MCF 10A (cell line): Measurements from ENCODE around the gene SEC22C. TPM values are rescaled to one million over a fixed set of nuclear protein-coding genes. Genes with fewer than 3 reads are reported as not detected.

Source experiments
- BruUV-seq: library from RNA; stranded (reverse); fragments of 400-500 nt; replicated peaks from 2 replicates; lab custom pipeline; 2021; lab: Mats Ljungman, UMichigan
- CTCF ChIA-PET: fragments of 300-600 bp; sonication (Branson Sonifier 250); formaldehyde crosslinking; extraction: SDS; loops from one replicate; lab custom pipeline; 2021; ENCODE audit warnings: antibody characterized with exemption, inconsistent platforms; lab: Yijun Ruan, JAX
- POLR2A ChIA-PET: fragments of 300-600, 350-650 bp; sonication (Branson Sonifier 250); formaldehyde crosslinking; extraction: SDS; loops from one replicate; lab custom pipeline; 2020; ENCODE audit warnings: antibody characterized with exemption, inconsistent platforms; lab: Yijun Ruan, JAX
- DNase-seq: peaks from one replicate; pipeline ENCODE4 v3.0.0-alpha.2; 2018; ENCODE audit not compliant: unreplicated experiment
- H3K27ac Mint-ChIP-seq: one replicate; pipeline ENCODE4 v1.8.0; 2022; ENCODE audit warnings: mild to moderate bottlenecking, low read depth, mixed read lengths; ENCODE audit not compliant: unreplicated experiment
- H3K27me3 Mint-ChIP-seq: one replicate; pipeline ENCODE4 v1.8.0; 2022; ENCODE audit warnings: mixed read lengths; ENCODE audit not compliant: insufficient read depth, unreplicated experiment
- H3K36me3 Mint-ChIP-seq: one replicate; pipeline ENCODE4 v1.8.0; 2022; ENCODE audit warnings: mild to moderate bottlenecking, moderate library complexity, mixed read lengths; ENCODE audit not compliant: insufficient read depth, unreplicated experiment
- H3K4me1 Mint-ChIP-seq: one replicate; pipeline ENCODE4 v1.8.0; 2022; ENCODE audit warnings: mixed read lengths; ENCODE audit not compliant: insufficient read depth, unreplicated experiment
- H3K4me3 Mint-ChIP-seq: one replicate; pipeline ENCODE4 v1.8.0; 2022; ENCODE audit warnings: mild to moderate bottlenecking, moderate library complexity, mixed read lengths; ENCODE audit not compliant: unreplicated experiment
- H3K9me3 Mint-ChIP-seq: one replicate; pipeline ENCODE4 v1.8.0; 2022; ENCODE audit warnings: mixed read lengths; ENCODE audit not compliant: unreplicated experiment
- intact Hi-C: fragments of 100-400 bp; cut with micrococcal nuclease; formaldehyde crosslinking; loops from 2 replicates; pipeline ENCODE4 v1.14.1; 2022
- total RNA-seq: library from RNA; stranded (reverse); gene quantifications from 2 replicates; pipeline ENCODE4 v1.2.3, GENCODE V29; 2022
- TF ChIP-seq, protein P1 (sequence below): fragments of 200-600 bp; IDR thresholded peaks from one replicate; pipeline ENCODE4 v1.8.0; 2022; ENCODE audit warnings: antibody characterized with exemption, mild to moderate bottlenecking; ENCODE audit not compliant: unreplicated experiment

SEC22C gene
- total RNA-seq, 1 experiment from 2014 or later: 55.7 TPM

DNA sequence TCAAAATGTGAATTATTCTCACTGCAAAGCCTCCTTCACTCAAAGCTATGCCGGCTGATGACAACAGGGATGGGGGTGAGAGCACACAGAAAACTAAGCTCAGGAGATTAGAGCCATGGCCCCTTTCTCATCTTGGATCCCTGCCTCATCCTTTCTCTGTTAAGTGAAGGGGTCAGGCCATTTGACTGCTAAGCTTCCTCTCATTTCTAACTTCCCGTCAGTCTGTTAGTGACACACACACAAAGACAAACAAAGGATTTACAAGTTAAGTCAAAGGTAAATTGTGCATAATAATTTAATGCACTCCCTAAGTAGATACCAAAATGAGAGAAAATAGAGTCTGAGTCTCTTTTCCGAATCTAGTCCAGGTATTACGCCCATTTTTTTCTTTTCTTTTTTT is 10.0 kb upstream of the SEC22C start:
- ChIA-PET POLR2A (interaction anchor here (1.3 to 3.9 kb wide), 3 partner anchors 10 to 58 kb away, joined by 3 to 94 read pairs (median 56); partner anchors contain the start of genes NKTR and SEC22C), CTCF (interaction anchor here (0.6 to 3.0 kb wide), 7 partner anchors 10 to 153 kb away, joined by 3 to 11 read pairs (median 6); partner anchors contain the start of gene SEC22C)
- intact Hi-C loops: no loop called here
- TSS peak; percentile 53 for BruUV-seq
- H3K4me1 Mint-ChIP-seq: peaks cover 14% of the 10 kb centered on the region
- no peak overlapping the region for H3K27ac Mint-ChIP-seq
- no peaks in the 10 kb centered on the region for H3K27me3 Mint-ChIP-seq
- DNase-seq: no peak
- peak overlapping the region; percentile 83 for H3K4me3 Mint-ChIP-seq
- TF ChIP-seq, protein P1, sequence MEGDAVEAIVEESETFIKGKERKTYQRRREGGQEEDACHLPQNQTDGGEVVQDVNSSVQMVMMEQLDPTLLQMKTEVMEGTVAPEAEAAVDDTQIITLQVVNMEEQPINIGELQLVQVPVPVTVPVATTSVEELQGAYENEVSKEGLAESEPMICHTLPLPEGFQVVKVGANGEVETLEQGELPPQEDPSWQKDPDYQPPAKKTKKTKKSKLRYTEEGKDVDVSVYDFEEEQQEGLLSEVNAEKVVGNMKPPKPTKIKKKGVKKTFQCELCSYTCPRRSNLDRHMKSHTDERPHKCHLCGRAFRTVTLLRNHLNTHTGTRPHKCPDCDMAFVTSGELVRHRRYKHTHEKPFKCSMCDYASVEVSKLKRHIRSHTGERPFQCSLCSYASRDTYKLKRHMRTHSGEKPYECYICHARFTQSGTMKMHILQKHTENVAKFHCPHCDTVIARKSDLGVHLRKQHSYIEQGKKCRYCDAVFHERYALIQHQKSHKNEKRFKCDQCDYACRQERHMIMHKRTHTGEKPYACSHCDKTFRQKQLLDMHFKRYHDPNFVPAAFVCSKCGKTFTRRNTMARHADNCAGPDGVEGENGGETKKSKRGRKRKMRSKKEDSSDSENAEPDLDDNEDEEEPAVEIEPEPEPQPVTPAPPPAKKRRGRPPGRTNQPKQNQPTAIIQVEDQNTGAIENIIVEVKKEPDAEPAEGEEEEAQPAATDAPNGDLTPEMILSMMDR: no peak
- peaks cover 34% of the 10 kb centered on the region for H3K36me3 Mint-ChIP-seq
- no peaks in the 10 kb centered on the region for H3K9me3 Mint-ChIP-seq

DNA sequence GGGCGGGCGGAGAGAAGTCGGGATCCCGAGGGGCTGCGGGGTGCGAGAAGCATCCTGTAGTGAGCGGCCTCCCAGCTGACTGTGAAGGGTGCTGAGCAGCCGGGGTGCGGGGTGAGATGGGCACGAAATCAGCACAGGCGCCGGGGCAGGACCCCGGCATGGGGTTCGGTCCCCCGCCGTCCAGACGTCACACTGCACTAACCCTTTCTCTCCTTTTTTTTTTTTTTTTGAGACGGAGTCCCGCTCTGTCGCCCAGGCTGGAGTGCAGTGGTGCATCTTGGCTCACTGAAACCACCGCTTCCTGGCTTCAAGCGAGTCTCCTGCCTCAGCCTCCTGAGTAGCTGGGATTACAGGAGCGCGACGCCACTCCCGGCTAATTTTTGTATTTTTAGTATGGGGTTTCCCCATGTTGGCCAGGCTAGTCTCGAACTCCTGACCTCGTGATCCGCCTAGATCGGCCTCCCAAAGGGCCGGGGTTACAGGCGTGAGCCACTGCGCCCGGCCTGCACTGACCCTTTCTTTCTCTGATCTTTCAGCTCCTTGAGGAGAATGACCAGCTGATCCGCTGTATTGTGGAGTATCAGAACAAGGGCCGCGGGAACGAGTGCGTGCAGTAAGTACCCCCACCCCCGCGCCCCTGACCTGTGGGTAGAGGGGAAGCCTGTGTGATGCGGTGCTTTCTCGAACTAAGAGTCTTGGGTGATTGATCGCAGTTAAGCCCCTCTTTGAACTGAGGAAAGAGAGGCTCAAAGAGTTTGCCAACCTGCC is 9.4 kb upstream of the SEC22C start:
- H3K27ac Mint-ChIP-seq: peak overlapping the region; percentile 52
- no peaks in the 10 kb centered on the region for H3K9me3 Mint-ChIP-seq
- POLR2A ChIA-PET: interaction anchor here (0.7 to 3.9 kb wide), 16 partner anchors 10 to 556 kb away, joined by 3 to 94 read pairs (median 3); partner anchors contain the start of genes HIGD1A, NKTR and SEC22C
- DNase-seq: no peak
- CTCF ChIA-PET: interaction anchor here (0.6 to 3.0 kb wide), 10 partner anchors 9 to 158 kb away, joined by 3 to 11 read pairs (median 4); partner anchors contain the start of gene SEC22C
- intact Hi-C loops: loop anchor here (1.0 kb wide), 2 partner anchors 9 kb away; partner anchors contain the start of gene NKTR
- peaks cover 28% of the 10 kb centered on the region for H3K36me3 Mint-ChIP-seq
- peaks cover 14% of the 10 kb centered on the region for H3K4me1 Mint-ChIP-seq
- H3K27me3 Mint-ChIP-seq: no peaks in the 10 kb centered on the region
- no TSS peak for BruUV-seq
- TF ChIP-seq, protein P1: no peak
- peak overlapping the region; percentile 83 for H3K4me3 Mint-ChIP-seq

DNA sequence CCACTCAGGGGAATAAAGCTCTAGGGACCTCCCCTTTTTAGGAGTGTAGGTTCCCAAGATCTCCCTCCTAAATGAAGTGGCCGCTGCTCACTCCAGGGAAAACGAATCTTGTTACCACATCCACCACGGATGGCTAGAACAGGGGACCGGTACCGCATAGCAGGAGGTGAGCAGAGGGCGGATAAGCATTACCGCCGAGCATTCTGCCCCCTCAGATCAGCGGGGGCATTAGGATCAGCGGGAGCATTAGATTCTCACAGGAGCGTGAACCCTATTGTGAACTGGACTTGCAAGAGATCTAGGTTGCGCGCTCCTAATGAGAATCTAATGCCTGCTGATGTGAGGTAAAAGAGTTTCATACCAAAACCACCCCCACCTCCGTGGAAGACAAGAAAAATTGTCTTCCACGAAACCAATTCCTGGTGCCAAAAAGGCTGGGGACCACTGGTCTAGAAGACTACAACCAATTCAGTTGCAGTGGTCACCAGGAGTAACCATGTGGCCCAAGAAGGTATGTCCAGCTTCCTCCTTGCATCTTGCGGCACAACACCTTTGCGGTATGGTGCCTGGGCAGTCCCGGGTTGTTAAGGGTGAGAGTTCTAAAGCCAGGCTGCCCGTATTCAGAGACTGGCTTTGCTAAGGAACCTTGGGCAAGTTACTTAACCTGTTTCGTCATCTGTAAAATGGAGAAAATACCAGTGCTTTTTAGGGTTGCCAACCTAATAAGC is 7.8 kb upstream of the SEC22C start:
- peak overlapping the region; percentile 83 for H3K4me3 Mint-ChIP-seq
- H3K9me3 Mint-ChIP-seq: no peaks in the 10 kb centered on the region
- no TSS peak for BruUV-seq
- no peak for DNase-seq
- intact Hi-C loops: loop anchor here (1.0 kb wide), 2 partner anchors 7 to 11 kb away; partner anchors contain the start of gene NKTR
- TF ChIP-seq, protein P1: no peak
- peaks cover 14% of the 10 kb centered on the region for H3K4me1 Mint-ChIP-seq
- ChIA-PET POLR2A (interaction anchor here (0.7 to 3.9 kb wide), 11 partner anchors 8 to 219 kb away, joined by 3 to 94 read pairs (median 5); partner anchors contain the start of genes NKTR and SEC22C), CTCF (interaction anchor here (0.6 to 1.1 kb wide), 2 partner anchors 160 to 1562 kb away, joined by 3 to 4 read pairs; no protein-coding TSS in a partner anchor)
- no peaks in the 10 kb centered on the region for H3K27me3 Mint-ChIP-seq
- peaks cover 17% of the 10 kb centered on the region for H3K36me3 Mint-ChIP-seq
- peak overlapping the region; percentile 52 for H3K27ac Mint-ChIP-seq
